NCI-H1436 treated with DMSO at 0.1 percent for 48 hours (cell line): ENCODE results near the gene ZNF407.
"Not testable (repeated sequence)": the region's sequence is repeated elsewhere in the genome, so short reads cannot be mapped to it uniquely, and the experiment has no call there.

Experiments
- DNase-seq: peaks from one replicate; lab custom pipeline; 2025; lab: John Stamatoyannopoulos, UW

The ZNF407 gene, protein sequence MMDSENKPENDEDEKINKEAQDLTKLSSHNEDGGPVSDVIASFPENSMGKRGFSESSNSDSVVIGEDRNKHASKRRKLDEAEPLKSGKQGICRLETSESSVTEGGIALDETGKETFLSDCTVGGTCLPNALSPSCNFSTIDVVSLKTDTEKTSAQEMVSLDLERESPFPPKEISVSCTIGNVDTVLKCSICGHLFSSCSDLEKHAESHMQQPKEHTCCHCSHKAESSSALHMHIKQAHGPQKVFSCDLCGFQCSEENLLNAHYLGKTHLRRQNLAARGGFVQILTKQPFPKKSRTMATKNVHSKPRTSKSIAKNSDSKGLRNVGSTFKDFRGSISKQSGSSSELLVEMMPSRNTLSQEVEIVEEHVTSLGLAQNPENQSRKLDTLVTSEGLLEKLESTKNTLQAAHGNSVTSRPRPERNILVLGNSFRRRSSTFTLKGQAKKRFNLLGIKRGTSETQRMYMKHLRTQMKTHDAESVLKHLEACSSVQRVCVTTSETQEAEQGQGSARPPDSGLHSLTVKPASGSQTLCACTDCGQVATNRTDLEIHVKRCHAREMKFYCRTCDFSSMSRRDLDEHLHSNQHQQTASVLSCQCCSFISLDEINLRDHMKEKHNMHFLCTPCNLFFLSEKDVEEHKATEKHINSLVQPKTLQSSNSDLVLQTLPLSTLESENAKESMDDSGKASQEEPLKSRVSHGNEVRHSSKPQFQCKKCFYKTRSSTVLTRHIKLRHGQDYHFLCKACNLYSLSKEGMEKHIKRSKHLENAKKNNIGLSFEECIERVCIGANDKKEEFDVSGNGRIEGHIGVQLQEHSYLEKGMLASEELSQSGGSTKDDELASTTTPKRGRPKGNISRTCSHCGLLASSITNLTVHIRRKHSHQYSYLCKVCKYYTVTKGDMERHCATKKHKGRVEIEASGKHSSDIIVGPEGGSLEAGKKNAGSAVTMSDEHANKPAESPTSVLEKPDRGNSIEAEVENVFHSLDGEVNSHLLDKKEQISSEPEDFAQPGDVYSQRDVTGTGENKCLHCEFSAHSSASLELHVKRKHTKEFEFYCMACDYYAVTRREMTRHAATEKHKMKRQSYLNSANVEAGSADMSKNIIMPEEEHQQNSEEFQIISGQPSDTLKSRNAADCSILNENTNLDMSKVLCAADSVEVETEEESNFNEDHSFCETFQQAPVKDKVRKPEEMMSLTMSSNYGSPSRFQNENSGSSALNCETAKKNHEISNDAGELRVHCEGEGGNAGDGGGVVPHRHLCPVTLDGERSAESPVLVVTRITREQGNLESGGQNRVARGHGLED (N-terminal part only)

DNA sequence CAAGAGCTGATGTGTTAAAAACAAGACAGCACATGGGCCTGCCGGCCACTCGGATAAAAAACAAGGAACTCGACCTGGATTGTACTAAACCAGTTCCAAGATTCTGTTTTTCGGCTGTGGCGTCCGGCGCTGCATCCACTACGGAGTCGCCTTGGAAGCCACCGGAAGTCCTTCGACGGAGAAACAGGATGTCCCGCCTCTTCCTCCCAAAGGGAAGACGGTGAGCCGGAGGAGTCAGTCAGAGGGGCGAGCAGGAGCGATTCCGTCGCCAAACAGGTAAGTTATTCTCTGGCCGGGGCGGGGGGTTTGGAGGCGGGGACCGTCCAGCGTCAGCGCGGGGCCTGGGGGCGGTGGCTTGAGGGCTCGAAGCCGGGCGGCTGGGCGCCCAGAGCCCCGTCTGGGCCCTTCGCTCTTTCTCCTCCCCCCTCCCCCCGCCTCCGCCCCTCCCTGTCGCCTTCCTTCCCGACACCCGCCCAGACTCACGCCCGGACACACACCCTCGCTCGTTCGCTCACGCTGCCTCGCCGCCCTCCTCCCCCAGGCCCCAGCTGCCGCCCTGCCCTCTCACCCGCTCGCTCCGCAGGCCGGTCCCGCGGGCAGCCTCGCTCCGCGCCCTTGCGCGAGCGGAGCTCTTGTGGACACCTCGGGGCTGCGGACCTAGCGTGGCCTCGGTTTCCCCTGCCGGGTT is at the start of gene ZNF407:
Gene ZNF407, plus strand, starts transcription at position 209 of the 688 bp plus-strand sequence. CDS start 33,150 bp downstream, outside the sequence.
- DNase-seq = peak; percentile 57

DNA sequence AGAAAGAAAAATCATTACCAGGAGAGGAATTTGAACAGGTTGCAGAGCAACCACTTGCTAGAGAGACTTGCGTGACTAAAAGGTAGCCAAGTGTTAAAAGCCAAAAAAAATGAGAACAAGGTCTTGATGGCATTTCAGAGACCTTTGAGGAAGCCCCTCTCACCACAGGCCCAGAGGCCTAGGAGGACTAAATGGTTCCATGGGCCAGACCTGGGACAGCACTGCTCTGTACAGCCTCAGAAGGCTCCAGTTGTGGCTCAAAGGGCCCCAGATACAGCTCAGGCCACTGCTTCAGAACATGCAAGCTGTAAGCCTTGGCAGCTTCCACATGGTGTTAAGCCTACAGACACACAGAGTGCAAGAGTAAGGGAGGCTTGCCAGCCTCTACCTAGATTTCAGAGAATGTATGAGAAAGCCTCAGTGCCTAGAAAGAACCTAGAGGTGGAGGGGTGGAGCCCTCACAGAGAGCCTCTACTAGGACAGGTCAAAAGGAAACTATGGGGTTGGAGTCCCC is 48.0 kb upstream of the ZNF407 start:
- no peak for DNase-seq

DNA sequence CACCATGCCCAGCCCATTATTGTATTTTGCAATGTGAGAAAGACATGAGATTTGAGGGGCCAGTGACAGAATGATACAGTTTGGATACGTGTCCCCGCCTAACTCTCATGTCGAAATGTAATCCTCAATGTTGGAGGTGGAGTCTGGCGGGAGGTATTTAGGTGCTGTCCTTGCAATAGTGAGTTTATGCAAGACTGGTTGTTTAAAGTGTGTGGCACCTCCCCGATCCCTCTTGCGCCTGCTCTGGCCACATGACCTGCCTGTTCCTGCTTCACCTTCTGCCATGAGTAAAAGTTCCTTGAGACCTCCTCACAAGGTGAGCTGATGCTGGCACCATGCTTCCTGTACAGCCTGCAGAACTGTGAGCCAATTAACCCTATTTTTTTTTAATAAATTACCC is 46.8 kb upstream of the ZNF407 start:
- DNase-seq = no peak

DNA sequence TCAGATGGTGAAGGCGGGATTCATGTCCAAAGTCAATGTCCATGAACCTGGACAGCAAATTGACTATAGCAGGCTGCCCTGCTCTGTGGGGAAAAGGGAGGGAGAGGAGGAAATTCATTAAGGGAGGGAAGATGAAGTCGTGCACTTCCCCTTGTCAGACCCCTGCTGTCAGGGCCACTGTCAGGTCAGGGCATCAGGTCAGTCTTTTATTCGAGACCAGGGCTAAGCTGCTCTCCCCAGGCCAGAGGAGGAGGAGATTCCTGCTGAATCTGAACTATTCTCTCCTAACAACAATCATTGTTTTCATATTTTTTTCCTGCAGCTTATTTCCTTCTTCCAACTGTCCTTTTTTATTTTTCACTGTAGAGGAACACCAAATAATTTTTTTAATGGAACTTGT is 46.2 kb upstream of the ZNF407 start:
- no peak for DNase-seq

DNA sequence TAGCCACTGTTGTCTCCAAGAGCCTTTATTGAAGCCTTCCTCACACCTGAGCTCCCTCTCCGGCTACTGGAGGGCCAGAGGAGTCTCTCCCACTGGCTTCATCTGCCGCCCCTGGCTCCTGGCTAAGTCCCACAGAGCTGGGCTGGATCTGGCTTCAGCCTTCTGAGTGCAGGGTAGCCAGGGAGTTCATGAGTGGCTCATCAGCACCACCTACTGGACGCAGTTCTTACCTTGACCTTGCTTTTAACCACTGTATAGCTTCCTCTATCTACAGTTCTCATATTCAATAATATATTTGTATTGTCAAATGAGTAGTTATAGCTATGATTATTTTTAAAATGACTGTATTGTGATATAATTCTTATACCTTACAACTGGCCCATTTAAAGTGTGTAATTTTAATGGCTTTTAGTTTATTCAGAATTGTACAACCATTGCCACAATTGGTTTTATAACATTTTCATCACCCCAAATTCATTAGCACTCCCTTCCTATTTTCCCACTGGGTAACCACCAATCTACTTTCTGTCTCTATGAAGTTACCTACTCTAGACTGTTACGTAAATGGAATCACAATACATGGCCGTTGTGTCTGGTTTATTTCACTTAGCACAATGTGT is 45.6 kb upstream of the ZNF407 start:
- DNase-seq = no peak

DNA sequence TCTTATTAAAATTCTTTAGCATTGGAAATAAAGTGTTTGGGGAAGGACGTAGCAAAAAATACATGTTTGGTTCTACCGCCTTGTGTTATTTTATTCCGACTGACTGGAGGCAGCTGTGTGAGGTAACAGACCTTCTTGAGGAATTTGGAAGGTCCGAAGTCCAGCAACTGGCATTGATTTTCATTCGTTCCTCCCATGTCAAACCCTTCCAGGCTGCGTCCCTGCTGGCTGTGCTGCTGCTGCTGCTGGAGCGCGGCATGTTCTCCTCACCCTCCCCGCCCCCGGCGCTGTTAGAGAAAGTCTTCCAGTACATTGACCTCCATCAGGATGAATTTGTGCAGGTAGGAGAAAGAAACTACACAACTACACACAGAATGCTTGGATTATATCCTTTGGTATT is 41.5 kb upstream of the ZNF407 start:
- no peak for DNase-seq

DNA sequence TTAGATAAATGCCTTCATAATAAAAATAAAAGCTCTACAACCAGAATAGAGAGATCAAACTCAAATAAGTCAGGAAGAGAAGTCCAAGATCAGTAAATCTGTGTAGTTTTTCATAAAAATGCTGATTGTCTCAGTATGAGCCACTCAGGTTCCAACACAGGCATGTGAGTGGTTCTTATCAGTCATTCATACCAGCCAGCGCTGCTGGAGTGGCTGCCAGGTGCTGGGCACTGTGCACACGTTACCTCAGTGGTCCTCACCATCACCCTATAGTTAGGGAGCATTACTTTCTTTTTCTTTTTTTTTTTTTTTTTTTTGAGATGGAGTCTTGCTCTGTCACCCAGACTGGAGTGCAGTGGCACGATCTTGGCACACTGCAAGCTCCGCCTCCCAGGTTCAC is 39.6 kb upstream of the ZNF407 start:
- no peak for DNase-seq

DNA sequence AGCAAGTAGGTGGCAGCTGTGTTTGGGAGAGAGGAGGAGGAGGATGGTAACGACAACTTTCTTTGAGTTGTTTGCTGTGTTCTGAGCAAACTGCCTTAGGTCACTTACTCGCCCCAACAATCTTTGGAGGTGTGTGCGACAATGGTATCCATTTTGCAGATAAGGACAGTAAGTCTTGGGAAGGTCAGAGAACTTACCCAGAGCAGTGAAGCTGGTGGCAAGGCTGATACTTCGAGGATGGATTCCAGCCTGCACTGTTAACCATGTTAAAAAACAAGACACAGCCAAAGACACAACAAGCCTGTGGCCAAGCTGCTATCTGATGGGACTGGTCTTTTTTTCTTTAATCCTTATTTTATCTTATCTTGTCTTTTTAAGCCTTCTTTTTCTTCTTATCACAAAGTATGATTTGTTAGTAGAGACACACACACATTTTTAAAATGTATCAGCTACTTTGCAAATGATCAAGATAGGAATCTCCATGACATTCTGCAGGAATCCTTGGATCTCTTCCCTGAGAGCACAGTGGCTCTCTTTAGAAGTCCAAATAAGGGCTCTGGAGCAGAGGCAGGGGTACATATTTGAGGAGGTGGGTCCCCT is 35.4 kb upstream of the ZNF407 start:
- DNase-seq = no peak

DNA sequence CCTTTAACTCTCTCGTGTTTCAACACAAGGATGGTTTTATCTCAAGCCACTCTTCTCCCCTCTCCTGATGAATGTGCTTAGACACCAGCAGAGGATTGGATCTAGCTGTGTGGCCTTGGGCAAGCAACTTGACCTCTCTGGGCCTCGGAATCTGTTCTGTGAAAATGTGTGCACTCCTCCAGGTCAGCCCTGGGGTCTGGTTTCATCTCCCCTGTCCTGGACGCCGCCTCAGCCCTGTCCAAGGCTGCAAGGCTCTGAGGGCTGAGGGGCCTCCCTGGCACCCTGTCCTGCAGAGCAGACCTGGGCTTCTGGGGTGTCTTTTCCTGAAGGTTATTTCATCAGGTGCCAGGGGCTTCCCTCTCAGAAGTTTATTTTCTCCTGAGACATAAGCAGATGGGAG is 34.9 kb upstream of the ZNF407 start:
- no peak for DNase-seq

DNA sequence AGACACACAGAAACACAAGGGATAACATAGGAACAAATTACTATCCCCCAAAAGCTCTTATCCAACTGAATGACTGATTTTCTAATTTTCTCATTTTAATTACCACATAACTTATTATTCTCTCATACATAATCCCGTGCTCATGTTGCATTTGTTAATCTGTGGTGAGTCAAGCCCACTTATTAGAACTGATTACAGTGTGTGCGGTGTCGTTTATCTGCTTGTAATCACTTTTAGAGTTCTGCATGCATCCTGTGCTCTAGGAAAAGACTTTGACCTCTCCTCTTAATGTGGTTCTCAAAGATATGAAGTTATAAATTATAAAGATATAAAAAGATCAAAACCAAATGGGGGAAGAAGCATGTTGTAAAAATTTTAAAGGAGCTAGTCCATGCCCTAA is 33.7 kb upstream of the ZNF407 start:
- no peak for DNase-seq

DNA sequence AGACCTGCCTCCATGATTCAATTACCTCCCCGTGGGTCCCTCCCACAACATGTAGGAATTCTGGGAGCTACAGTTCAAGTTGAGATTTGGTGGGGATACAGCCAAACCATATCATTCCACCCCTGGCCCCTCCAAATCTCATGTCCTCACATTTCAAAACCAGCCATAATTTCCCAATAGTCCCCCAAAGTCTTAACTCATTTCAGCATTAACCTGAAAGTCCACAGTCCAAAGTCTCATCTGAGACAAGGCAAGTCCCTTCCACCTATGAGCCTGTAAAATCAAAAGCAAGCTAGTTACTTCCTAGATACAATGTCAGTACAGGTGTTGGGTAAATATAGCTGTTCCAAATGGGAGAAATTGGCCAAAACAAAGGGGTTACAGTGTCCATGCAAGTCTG is 32.5 kb upstream of the ZNF407 start:
- not testable (repeated sequence) for DNase-seq

DNA sequence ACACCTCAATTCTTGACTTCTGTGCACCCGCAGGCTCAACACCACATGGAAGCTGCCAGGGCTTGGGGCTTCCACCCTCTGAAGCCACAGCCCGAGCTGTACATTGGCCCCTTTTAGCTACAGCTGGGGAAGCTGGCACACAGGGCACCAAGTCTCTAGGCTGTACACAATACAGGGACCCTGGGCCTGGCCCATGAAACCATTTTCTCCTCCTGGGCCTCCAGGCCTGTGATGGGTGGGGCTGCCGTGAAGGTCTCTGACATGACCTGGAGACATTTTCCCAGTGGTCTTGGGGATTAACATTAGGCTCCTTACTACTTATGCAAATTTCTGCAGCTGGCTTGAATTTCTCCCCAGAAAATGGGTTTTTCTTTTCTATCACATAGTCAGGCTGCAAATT is 31.7 kb upstream of the ZNF407 start:
- DNase-seq = not testable (repeated sequence)

DNA sequence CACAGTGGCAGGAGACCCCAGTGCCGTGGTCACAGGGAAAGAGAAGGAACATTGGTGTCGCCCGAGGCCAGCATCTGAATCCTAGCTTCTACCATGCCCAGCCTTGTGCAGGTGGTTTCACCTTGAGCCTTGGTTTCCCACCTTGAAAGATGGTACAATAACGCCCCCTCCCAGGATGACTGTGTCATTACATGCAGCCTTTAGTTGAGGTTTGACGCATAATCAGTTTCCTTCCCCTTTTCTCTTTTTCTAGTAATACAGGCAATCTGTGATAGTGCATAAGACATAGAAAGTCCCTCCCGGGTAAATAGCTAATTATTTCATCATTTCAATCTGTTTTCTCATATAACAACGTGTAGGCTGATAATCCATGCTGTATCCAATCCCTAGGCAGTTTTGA is 29.8 kb upstream of the ZNF407 start:
- no peak for DNase-seq

DNA sequence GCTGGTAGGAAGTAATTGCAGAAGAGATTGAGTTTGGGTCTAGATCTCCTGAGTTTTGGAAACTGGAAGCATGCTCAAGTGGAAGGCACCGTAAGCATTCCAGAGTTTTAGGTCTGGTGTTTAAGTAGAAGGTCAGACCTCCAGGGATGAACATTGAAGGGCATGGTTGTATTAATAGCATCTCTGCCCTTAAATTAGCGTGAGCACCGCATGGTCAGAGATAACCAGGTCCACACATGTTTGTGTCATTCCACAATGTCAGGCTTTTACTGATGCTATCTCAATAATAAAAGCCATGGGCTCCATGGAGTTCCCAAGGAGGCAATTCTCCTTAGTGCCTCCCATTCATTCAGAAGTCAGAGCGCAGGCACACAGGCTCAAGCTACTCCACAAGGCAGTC is 28.3 kb upstream of the ZNF407 start:
- no peak for DNase-seq

DNA sequence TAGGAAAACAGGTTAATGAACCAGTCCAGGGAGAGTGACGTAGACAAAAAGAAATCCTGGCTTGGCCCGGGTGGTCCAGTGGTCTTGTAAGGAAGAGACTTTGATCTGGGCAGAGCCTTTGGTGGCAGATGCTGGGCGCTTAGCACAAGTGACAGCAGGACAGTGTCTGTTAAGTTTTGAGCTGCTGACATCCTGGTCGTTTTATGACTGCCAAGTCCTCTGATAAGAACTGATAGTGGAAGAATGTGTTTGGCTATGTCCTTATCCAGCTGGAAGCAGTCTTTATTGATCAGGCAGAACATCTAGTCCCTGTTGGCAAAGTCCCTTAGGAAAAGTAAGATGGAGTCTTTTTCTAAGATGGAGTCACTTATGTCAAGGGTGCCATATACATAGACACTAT is 27.4 kb upstream of the ZNF407 start:
- no peak for DNase-seq

DNA sequence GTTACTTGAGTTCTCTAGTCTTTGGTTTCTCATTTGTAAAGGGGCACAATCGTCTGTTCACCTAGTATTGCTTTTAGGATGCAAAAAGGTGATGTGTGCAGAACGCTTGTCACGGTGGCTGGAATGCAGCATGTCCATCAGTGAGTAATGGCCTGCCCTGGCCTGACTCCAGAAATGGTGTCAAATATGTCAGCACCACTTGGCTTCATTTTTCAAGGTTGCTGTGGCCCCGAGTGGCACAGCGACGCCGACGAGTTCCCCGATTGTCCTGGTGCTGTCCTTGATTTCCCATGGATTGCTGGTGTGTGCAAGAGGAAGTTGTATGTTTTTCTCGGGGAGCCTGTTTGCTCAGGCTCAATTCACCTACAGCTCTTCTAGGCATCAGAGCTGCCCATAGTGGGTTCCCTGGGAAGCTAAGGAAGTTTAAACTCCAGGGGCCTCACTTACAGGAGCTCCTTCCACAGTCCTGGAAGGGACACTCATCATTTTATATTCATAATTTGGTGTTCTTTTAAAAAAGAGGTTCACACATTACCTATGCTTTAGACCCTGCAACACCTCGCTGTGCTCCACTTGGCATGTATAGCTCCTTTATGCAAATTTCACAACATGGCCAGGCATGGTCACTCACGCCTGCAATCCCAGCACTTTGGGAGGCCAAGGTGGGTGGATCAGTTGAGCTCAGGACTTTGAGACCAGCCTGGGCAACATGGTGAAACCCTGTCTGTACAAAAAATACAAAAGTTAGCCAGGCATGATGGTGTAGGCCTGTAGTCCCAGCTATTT is 25.6 kb upstream of the ZNF407 start:
- DNase-seq = no peak

DNA sequence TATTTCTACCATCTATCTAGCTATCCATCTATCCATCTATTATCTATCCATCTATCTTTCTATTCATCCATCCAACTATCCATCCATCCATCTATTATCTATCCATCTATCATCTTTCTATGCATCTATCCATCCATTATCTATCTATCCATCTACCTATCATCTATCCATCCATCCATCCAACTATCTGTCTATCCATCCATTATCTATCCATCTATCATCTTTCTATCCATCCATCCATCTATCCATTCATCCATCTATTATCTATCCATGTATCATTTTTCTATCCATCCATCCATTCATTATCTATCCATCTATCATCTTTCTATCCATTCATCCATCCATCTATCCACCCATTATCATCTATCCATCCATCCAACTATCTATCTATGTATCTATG is 24.6 kb upstream of the ZNF407 start:
- DNase-seq = no peak

DNA sequence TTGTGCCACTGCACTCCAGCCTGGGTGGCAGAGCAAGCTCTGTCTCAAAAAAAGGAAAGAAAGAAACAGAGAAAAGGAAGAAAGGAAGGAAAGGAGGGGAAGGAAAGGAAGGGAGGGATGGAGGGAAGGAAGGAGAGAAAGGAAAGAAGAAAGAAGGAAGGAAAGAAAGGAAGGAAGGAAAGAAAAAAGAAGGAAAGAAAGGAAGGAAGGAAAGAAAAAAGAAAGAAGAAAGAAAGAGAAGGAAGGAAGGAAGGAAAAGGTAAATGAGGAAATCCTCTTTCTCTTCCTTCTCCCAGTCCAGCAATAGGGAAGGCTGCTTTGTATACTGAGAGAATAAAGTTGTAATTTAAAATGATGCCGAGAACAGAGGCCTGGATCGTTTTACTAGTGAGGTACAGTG is 22.8 kb upstream of the ZNF407 start:
- no peak for DNase-seq

DNA sequence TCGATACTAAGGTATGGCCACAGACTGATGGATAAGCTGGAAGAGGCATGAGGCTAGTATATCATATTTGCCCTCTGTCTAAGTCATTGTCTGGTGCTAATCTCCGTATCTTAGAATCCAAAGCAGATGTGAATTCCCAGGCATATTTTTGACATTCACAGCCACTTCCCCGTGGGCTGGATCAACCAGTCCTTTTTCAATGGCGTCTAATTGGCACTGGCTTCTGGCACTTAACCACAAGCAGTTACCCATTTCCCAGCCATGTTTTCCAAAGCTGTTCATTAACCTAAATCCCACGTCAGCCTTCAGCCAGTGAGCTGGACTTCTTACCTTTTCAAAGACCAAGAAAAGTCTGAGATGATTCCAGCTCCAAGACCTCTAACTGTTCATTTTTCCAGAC is 20.7 kb upstream of the ZNF407 start:
- DNase-seq = no peak
